A549 (cell line): ENCODE results near the gene KRT71. TPM values are rescaled to one million over a fixed set of nuclear protein-coding genes. Genes with fewer than 3 reads are reported as not detected.

Experiments
- ATAC-seq, 2 experiments: fragments of 200-7000 bp in 1 of 2; fragments of >200 bp in 1 of 2; cut with Nextera tagmentation in 1 of 2; cut with Tn5 transposase in 1 of 2; 3 replicates each; pipeline versions ENCODE4 v1.8.0 to v1.9.1; 2018 to 2020; ENCODE audit warnings: mild to moderate bottlenecking in 1 of 2, moderate library complexity in 1 of 2
- CTCF ChIA-PET: fragments of 300-600 bp; sonication (Branson Sonifier 250); formaldehyde crosslinking; extraction: SDS; loops from one replicate; lab custom pipeline; 2021; ENCODE audit warnings: antibody characterized with exemption, inconsistent platforms; lab: Yijun Ruan, JAX
- POLR2A ChIA-PET: fragments of 350-600 bp; formaldehyde crosslinking; extraction: SDS; loops from one replicate; lab custom pipeline; 2021; ENCODE audit warnings: antibody characterized with exemption, inconsistent platforms; lab: Yijun Ruan, JAX
- DNase-seq, 2 experiments: peaks; one replicate each; pipeline versions ENCODE4 v3.0.0 to v3.0.0-alpha.2; 2011 to 2016; ENCODE audit warnings: low read depth in 1 of 2, low spot score in 1 of 2
- FAIRE-seq: peaks from 2 replicates; lab custom pipeline; 2011; peaks lifted over from hg19 to GRCh38; lab: Jason Lieb, UNC
- H3K27ac ChIP-seq, 2 experiments: fragments of >200 bp; sonication (Bioruptor Twin); formaldehyde crosslinking; 3 replicates each; pipeline ENCODE4 v1.5.1; 2016 to 2017
- H3K4me1 ChIP-seq: fragments of >200 bp; sonication (Bioruptor Twin); formaldehyde crosslinking; 3 replicates; pipeline ENCODE4 v1.6.1; 2016
- H3K4me2 ChIP-seq: fragments of >200 bp; sonication (Bioruptor Twin); formaldehyde crosslinking; 3 replicates; pipeline ENCODE4 v1.6.1; 2016
- H3K4me3 ChIP-seq: fragments of >200 bp; sonication (Bioruptor Twin); formaldehyde crosslinking; 3 replicates; pipeline ENCODE4 v1.5.1; 2016
- H3K9me3 ChIP-seq: fragments of >200 bp; sonication (Bioruptor Twin); formaldehyde crosslinking; 3 replicates; pipeline ENCODE4 v1.6.1; 2016
- BHLHE40 ChIP-seq: IDR thresholded peaks from 2 replicates; pipeline ENCODE4 v1.6.1; 2012; ENCODE audit warnings: low read depth, low read length, inconsistent platforms
- CEBPB ChIP-seq, 2 experiments: fragments of >200 bp in 1 of 2; sonication (Bioruptor Twin) in 1 of 2; formaldehyde crosslinking in 1 of 2; IDR thresholded peaks; 2 replicates each; pipeline ENCODE4 v1.6.1; 2012 to 2016
- CHD2 ChIP-seq: fragments of 150-350 bp; IDR thresholded peaks from 2 replicates; pipeline ENCODE4 v1.6.1; 2014; ENCODE audit warnings: low read length; ENCODE audit not compliant: partially characterized antibody
- E2F6 ChIP-seq: IDR thresholded peaks from 2 replicates; pipeline ENCODE4 v1.6.1; 2012; ENCODE audit warnings: low read depth, borderline replicate concordance
- EHF ChIP-seq: fragments of 250-450 bp; sonication (Bioruptor Pico); IDR thresholded peaks from 2 replicates; pipeline ENCODE4 v1.5.0; 2020; ENCODE audit warnings: mild to moderate bottlenecking
- EHMT2 ChIP-seq: fragments of 200-600 bp; sonication (generic); IDR thresholded peaks from 2 replicates; pipeline ENCODE4 v1.6.1; 2016; ENCODE audit warnings: antibody characterized with exemption, low read depth, mild to moderate bottlenecking, moderate library complexity
- ELK1 ChIP-seq: fragments of 150-350 bp; IDR thresholded peaks from 2 replicates; pipeline ENCODE4 v1.6.1; 2014; ENCODE audit warnings: low read depth, mild to moderate bottlenecking, low read length
- EP300 ChIP-seq, 2 experiments: fragments of >200 bp; sonication (Bioruptor Twin); formaldehyde crosslinking; IDR thresholded peaks; 2 replicates in 1 of 2; 3 replicates in 1 of 2; pipeline ENCODE4 v1.6.1; 2016 to 2017
- FOSL2 ChIP-seq, 2 experiments: fragments of 450-650 bp in 1 of 2; fragments of >200 bp in 1 of 2; sonication (Bioruptor Twin) in 1 of 2; formaldehyde crosslinking; IDR thresholded peaks; 2 replicates each; pipeline versions ENCODE4 v1.5.0 to v1.6.1; 2016 to 2020; ENCODE audit warnings: mild to moderate bottlenecking in 1 of 2, moderate library complexity in 1 of 2
- GATA3 ChIP-seq: IDR thresholded peaks from 2 replicates; pipeline ENCODE4 v1.6.1; 2012; ENCODE audit warnings: borderline replicate concordance
- HEYL ChIP-seq: fragments of 250-450 bp; sonication (Bioruptor Pico); IDR thresholded peaks from 2 replicates; pipeline ENCODE4 v1.8.0; 2021; ENCODE audit warnings: mild to moderate bottlenecking, moderate library complexity
- HOXA7 ChIP-seq: fragments of 250-450 bp; sonication (Bioruptor Pico); IDR thresholded peaks from 2 replicates; pipeline ENCODE4 v1.5.0; 2020; ENCODE audit warnings: mild to moderate bottlenecking, moderate library complexity
- HOXB13 ChIP-seq: fragments of 250-450 bp; sonication (Bioruptor Pico); IDR thresholded peaks from 2 replicates; pipeline ENCODE4 v1.5.0; 2020; ENCODE audit warnings: low read depth, mild to moderate bottlenecking, moderate library complexity
- JUN ChIP-seq, 2 experiments: fragments of >200 bp; sonication (Bioruptor Twin); formaldehyde crosslinking; IDR thresholded peaks; 2 replicates in 1 of 2; 3 replicates in 1 of 2; pipeline ENCODE4 v1.6.1; 2016 to 2017
- JUNB ChIP-seq: fragments of >200 bp; sonication (Bioruptor Twin); formaldehyde crosslinking; IDR thresholded peaks from 2 replicates; pipeline ENCODE4 v1.6.1; 2016
- KDM1A ChIP-seq: fragments of 200-600 bp; sonication (generic); IDR thresholded peaks from 2 replicates; pipeline ENCODE4 v1.6.1; 2016; ENCODE audit warnings: low read depth, mild to moderate bottlenecking
- NPAS2 ChIP-seq: fragments of 250-450 bp; sonication (Bioruptor Pico); IDR thresholded peaks from 2 replicates; pipeline ENCODE4 v1.8.0; 2022; ENCODE audit warnings: mild to moderate bottlenecking, moderate library complexity, borderline replicate concordance
- NR3C1 ChIP-seq: fragments of >200 bp; sonication (Bioruptor Twin); formaldehyde crosslinking; IDR thresholded peaks from 3 replicates; pipeline ENCODE4 v1.6.1; 2017
- PBX3 ChIP-seq: IDR thresholded peaks from 2 replicates; pipeline ENCODE4 v1.6.1; 2012
- RFX5 ChIP-seq: fragments of 450-650 bp; IDR thresholded peaks from 2 replicates; pipeline ENCODE4 v1.7.1; 2014; ENCODE audit warnings: antibody characterized with exemption, mild to moderate bottlenecking, moderate library complexity
- RNF2 ChIP-seq: fragments of 200-600 bp; sonication (generic); IDR thresholded peaks from 2 replicates; pipeline ENCODE4 v1.6.1; 2016; ENCODE audit warnings: low read depth, mild to moderate bottlenecking, antibody characterized with exemption, moderate library complexity, borderline replicate concordance
- SMC3 ChIP-seq: fragments of >200 bp; sonication (Bioruptor Twin); formaldehyde crosslinking; IDR thresholded peaks from 3 replicates; pipeline ENCODE4 v1.6.1; 2018; ENCODE audit warnings: inconsistent platforms
- SREBF2 ChIP-seq: fragments of 450-650 bp; IDR thresholded peaks from 2 replicates; pipeline ENCODE4 v1.6.1; 2014; ENCODE audit warnings: mild to moderate bottlenecking, moderate library complexity
- TP53 ChIP-seq: fragments of 250-450 bp; sonication (Bioruptor Pico); IDR thresholded peaks from 2 replicates; pipeline ENCODE4 v1.5.0; 2021; ENCODE audit warnings: mild to moderate bottlenecking, moderate library complexity
- ZSCAN20 ChIP-seq: fragments of 250-450 bp; sonication (Bioruptor Pico); IDR thresholded peaks from 2 replicates; pipeline ENCODE4 v1.8.0; 2022; ENCODE audit warnings: mild to moderate bottlenecking, moderate library complexity
- WGBS: methylation state at CpG from one replicate; pipeline ENCODE4 v1.1.6; 2017; ENCODE audit errors: missing lambda C conversion rate; 5-methylcytosine and 5-hydroxymethylcytosine counted together
- polyA plus RNA-seq, 4 experiments: library from polyadenylated mRNA; depleted of rRNA in 3 of 4; stranded (reverse); fragments of >200 nt; fragmentation: RNase III in 1 of 4; extraction: RNeasy Plus Mini Kit Qiagen cat#74134 plus additional on column Dnase treatment in 1 of 4; gene quantifications; 2 replicates in 3 of 4; 3 replicates in 1 of 4; pipeline ENCODE4 v1.2.3, GENCODE V29; 2011 to 2017

The KRT71 gene
- polyA plus RNA-seq, 2 of the 4 experiments (the other 2 are of a cell fraction), result not detected

- no peak for ATAC-seq
- H3K9me3 ChIP-seq, result no peaks in the 10 kb centered on the region
- TF ChIP-seq CHD2 (no peak), RFX5 (no peak), ELK1 (no peak), EHMT2 (no peak), E2F6 (no peak), SREBF2 (no peak), NR3C1 (no peak), PBX3 (no peak), FOSL2 (IDR thresholded peaks at IDR 0.05) (no peak), FOSL2 (CRISPR knock-in tag; IDR thresholded peaks at IDR 0.05) (no peak), SMC3 (no peak), BHLHE40 (no peak), HEYL (CRISPR knock-in tag) (no peak), HOXA7 (no peak), JUN (IDR thresholded peaks at IDR 0.05) (no peak), JUNB (no peak), EHF (no peak), GATA3 (no peak)
- CTCF ChIA-PET, result interaction anchor here (1.0 to 3.6 kb wide), 2 partner anchors 127 to 145 kb away, joined by 3 to 14 read pairs; no protein-coding TSS in a partner anchor
- no peak overlapping the region for H3K4me3 ChIP-seq
- H3K4me2 ChIP-seq, result no peak overlapping the region
- POLR2A ChIA-PET, result no interaction called here
- FAIRE-seq, result no peak
- H3K4me1 ChIP-seq, result peaks cover 21% of the 10 kb centered on the region
- no peak for DNase-seq
- no peak overlapping the region for H3K27ac ChIP-seq
- 93% methylated on average over 5 of the region's 5 CpGs for WGBS
Observed at GRCh38 chr12:52517888-52518287, 35.1 kb downstream of the KRT71 start.

GRCh38 chr12:52517005-52517835 is 35.7 kb downstream of the KRT71 start:
- POLR2A ChIA-PET, result no interaction called here
- Histone ChIP-seq H3K4me3 (no peak overlapping the region), H3K9me3 (no peaks in the 10 kb centered on the region), H3K27ac (no peak overlapping the region), H3K4me1 (peaks cover 14% of the 10 kb centered on the region), H3K4me2 (no peak overlapping the region)
- 88% methylated on average over 14 of the region's 14 CpGs for WGBS
- TF ChIP-seq SREBF2 (no peak), RNF2 (no peak), EP300 (IDR thresholded peaks at IDR 0.05) (no peak), E2F6 (no peak), NR3C1 (no peak), HOXB13 (CRISPR knock-in tag) (no peak), FOSL2 (IDR thresholded peaks at IDR 0.05) (no peak), FOSL2 (CRISPR knock-in tag; IDR thresholded peaks at IDR 0.05) (no peak), NPAS2 (no peak), ELK1 (no peak), TP53 (CRISPR knock-in tag) (no peak), CEBPB (IDR thresholded peaks at IDR 0.05) (no peak), KDM1A (no peak), ZSCAN20 (no peak), PBX3 (no peak)
- no peak for FAIRE-seq
- ATAC-seq, result no peak
- CTCF ChIA-PET, result interaction anchor here (0.7 to 1.9 kb wide), 5 partner anchors 12 to 126 kb away, joined by 3 to 5 read pairs (median 3); partner anchors contain the start of gene KRT71
- DNase-seq, result no peak
